A172 (cell line): Measurements from ENCODE around the gene CAPRIN2. TPM values are rescaled to one million over a fixed set of nuclear protein-coding genes. Genes with fewer than 3 reads are reported as not detected.

Source experiments
- DNase-seq: peaks from one replicate; pipeline ENCODE4 v3.0.0-alpha.2; 2015; ENCODE audit warnings: low spot score
- total RNA-seq: library from RNA; depleted of rRNA; stranded (reverse); fragments of >200 nt; shearing (Covaris generic); gene quantifications from 2 replicates; pipeline ENCODE4 v1.2.3, GENCODE V29; 2014; rRNA removed

CAPRIN2 gene
- total RNA-seq, 1 experiment from 2014 or later = 29.3 TPM

- DNase-seq = no peak
These were observed 54.4 kb downstream of the CAPRIN2 start for GRCh38 chr12:30700216-30700900.

- no peak for DNase-seq
These were observed 56.4 kb downstream of the CAPRIN2 start for GRCh38 chr12:30698346-30698745.

- no peak for DNase-seq
These were observed 57.8 kb downstream of the CAPRIN2 start for GRCh38 chr12:30696943-30697342.

GRCh38 chr12:30696486-30696885 lies 58.3 kb downstream of the CAPRIN2 start:
- DNase-seq = no peak

- no peak for DNase-seq
These were observed 58.7 kb downstream of the CAPRIN2 start for GRCh38 chr12:30696103-30696408.

GRCh38 chr12:30695199-30696102 lies 59.3 kb downstream of the CAPRIN2 start, which contains the start of gene IPO8:
Gene IPO8, minus strand, starts transcription at chr12:30695869. Its CDS starts 222 bp downstream, at chr12:30695647.
- DNase-seq = peak; percentile 87

GRCh38 chr12:30694412-30695198 lies 60.1 kb downstream of the CAPRIN2 start:
- DNase-seq = peak; percentile 30

GRCh38 chr12:30692470-30692869 lies 62.3 kb downstream of the CAPRIN2 start:
- DNase-seq = no peak

GRCh38 chr12:30691122-30691879 lies 63.5 kb downstream of the CAPRIN2 start:
- DNase-seq = peak; percentile 55

GRCh38 chr12:30687265-30687986 lies 67.3 kb downstream of the CAPRIN2 start:
- no peak for DNase-seq

GRCh38 chr12:30679241-30679640 lies 75.5 kb downstream of the CAPRIN2 start:
- no peak for DNase-seq

GRCh38 chr12:30678221-30678620 lies 76.5 kb downstream of the CAPRIN2 start:
- no peak for DNase-seq

GRCh38 chr12:30661210-30661609 lies 93.5 kb downstream of the CAPRIN2 start:
- no peak for DNase-seq

Other genes starting within 250 kb of the CAPRIN2 start
- 27.4 and 27.6 TPM in 2 replicates for gene IPO8, start 59.1 kb downstream of the CAPRIN2 start, total RNA-seq
- gene TSPAN11, start 171.8 kb upstream of the CAPRIN2 start, total RNA-seq = not detected in 2 replicates